UCSD-AML1 (cell line): ENCODE results near the gene STOML1.
"Not testable (repeated sequence)": the region's sequence is repeated elsewhere in the genome, so short reads cannot be mapped to it uniquely, and the experiment has no call there.

Experiments
- DNase-seq: peaks from one replicate; lab custom pipeline; 2025; ENCODE audit not compliant: unreplicated experiment; lab: John Stamatoyannopoulos, UW

Gene STOML1

DNA sequence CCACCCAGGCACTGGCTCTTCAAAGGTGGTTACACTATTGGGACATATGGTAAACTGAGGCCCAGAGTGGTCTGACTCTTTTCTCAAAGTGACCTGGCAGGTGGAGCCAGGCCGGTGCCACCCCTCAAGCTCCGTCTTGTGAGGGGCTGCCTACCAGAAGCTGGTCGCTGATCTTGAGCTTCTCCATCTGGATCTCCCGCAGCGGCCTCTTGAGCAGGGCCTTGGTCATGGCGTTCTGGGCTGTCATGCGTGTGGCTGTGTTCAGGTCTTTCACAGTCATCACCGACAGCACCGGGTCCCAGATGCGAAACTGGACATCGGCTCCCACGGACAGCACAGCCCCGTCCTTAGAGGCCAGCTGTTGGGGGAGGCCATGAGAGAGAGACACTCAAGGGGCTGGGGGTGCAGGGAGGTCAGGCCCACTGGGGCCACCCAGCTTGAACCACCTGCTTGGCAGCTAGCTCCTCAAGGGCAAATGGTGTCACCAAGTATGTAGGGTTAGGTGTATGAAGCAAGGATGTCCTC, 3.6 kb downstream of the STOML1 start:
- no peak for DNase-seq

DNA sequence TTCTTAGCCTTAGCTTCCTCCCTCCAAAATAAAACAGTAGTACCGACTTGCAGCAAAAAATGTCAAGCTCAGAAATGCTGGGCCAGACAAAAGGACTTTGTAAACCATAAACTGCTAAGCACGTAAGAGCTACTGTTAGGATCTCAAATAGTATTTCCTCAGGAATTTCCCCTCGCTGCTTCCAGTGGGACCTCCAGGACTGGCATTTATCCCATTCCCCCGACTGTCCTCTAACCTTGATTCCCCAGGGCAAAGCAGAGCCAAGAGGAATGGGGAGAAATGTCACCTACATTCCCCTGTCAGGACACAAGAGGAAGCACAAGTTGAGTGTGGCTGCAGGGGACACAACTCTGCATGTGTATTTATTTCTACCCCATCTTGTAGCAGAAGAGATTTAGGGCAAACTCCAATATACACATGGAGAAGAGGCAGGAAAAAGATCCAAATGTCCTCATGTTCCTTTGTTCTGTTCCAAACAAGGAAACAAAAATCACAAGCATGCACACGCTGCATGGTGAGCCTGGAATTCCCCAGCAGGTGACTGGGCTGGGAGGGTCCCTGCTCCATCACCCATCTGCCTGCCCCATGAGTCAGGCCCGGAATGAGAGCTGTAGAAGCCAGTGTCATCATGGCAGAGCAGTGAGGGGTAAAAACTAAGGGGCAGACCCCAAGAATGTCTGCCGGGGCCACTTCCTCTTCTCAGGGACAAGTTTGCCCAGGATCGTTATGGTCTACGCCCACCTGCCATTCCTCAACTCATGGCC, 4.2 kb downstream of the STOML1 start:
- no peak for DNase-seq

- no peak for DNase-seq
Measured at GRCh38 chr15:73987250-73987649, 4.8 kb downstream of the STOML1 start.

GRCh38 chr15:73986776-73987056, 5.4 kb downstream of the STOML1 start:
- no peak for DNase-seq

- no peak for DNase-seq
Measured at GRCh38 chr15:73986055-73986775, 5.9 kb downstream of the STOML1 start.

- DNase-seq = no peak
Measured at GRCh38 chr15:73985101-73985873, 6.8 kb downstream of the STOML1 start.

GRCh38 chr15:73984208-73984979, 7.7 kb downstream of the STOML1 start:
- no peak for DNase-seq

- DNase-seq = no peak
Measured at GRCh38 chr15:73983773-73984172, 8.3 kb downstream of the STOML1 start.

DNA sequence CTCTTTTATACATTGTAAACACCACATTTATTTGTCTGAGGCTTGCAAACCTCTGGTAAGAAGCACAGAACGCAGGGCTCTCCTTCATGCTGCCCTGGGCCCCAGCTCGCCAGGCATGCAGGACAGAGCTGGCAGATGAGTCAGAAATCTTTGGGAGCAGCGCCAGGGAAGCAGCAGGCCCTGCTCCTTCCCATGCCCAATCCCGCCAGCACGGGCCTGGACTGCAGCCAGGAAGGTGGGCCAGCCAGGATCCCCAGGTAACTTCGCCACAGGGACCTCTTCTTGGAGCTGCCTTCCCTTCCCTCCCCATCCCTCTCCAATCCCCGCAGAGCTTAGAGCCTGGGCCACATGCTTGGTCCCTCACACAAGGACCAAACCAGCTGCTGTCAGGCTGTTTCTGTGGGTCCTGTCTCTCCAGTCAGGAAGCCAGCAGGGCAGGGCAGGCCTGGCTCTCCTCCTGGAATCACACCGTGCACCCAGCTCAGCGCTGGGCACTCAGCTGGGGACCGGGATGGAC, 8.8 kb downstream of the STOML1 start:
- no peak for DNase-seq

- peak; percentile 67 for DNase-seq
Measured at GRCh38 chr15:73982222-73982962, 9.7 kb downstream of the STOML1 start.

- DNase-seq = no peak
Measured at GRCh38 chr15:73981761-73982221, 10.3 kb downstream of the STOML1 start.

GRCh38 chr15:73979636-73980035, 12.5 kb downstream of the STOML1 start:
- DNase-seq = no peak

- no peak for DNase-seq
Measured at GRCh38 chr15:73978896-73979295, 13.2 kb downstream of the STOML1 start.

GRCh38 chr15:73975440-73976125, 16.5 kb downstream of the STOML1 start:
- DNase-seq = not testable (repeated sequence)

DNA sequence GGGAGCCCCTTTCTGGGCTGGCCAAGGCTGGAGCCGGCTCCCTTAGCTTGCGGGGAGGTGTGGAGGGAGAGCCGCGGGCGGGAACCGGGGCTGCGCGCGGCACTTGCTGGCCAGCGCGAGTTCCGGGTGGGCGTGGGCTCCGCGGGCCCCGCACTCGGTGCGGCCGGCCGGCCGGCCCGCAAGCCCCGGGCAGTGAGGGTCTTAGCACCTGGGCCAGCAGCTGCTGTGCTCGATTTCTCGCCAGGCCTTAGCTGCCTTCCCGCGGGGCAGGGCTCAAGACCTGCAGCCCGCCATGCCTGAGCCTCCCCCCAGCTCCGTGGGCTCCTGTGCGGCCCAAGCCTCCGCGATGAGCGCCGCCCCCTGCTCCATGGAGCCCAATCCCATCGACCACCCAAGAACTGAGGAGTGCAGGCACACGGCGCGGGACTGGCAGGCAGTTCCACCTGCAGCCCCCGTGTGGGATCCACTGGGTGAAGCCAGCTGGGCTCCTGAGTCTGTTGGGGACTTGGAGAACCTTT, 18.4 kb downstream of the STOML1 start:
- DNase-seq = not testable (repeated sequence)

DNA sequence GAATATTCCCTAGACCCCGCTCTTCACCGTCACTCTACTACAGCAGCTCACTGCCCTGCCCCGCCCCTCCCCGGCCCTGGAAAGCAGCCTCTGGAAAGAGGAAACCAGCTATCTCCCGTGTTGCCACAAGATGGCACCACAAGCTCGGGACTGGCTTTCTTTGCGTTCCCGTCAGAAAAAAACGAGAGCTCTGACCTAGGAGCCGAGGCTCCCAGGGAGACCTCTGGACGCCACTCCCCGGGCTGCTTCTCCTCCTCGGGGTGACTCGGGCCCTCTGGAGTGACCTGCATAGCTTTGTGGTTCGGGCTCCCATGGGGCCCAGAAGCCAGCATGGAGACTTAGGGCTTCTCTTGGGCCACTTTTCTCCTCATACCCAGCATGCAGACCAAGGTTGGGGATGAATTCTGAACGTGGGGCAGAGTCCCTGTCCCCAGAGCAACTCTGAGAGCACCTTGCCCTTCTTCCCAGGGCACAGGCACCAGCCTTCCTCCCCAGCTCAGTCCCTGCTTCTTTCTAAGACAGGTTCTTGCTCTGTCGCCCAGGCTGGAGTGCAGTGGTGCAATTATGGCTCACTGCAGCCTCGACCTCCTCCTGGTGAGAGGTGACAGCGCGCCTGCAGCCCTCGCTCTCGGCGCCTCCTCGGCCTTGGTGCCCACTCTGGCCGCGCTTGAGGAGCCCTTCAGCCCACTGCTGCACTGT, 19.0 kb downstream of the STOML1 start:
- DNase-seq = peak; percentile 83

DNA sequence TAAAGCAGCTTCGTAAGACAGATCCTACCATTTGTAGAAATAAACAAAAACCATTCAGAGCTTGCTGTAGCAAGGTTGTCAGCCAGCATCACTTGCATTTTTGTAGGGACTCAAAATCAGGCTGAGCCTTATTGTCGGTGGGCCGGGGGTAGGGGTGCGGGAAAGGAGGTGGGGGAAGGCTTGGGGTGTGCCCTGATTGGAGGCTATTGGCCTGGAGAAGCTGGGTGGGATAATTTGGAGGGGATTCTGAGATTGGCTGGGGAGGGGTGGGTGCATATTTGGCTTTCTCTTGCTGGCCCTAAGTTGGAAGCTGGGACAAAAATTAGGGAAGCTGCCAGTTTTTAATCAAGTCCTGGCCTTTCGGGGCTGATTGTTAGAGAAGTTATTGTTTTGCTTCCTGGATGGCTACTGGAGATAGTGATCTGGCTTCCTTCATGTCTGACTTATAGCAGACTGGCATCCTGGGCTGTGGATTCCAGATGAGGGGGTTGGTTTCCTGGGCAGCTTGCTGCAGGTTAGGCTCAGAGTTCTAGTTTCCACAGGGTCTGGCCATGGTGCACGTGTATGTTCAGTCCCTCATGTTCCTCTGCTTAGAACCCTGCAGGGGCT, 22.8 kb downstream of the STOML1 start:
- DNase-seq = no peak

DNA sequence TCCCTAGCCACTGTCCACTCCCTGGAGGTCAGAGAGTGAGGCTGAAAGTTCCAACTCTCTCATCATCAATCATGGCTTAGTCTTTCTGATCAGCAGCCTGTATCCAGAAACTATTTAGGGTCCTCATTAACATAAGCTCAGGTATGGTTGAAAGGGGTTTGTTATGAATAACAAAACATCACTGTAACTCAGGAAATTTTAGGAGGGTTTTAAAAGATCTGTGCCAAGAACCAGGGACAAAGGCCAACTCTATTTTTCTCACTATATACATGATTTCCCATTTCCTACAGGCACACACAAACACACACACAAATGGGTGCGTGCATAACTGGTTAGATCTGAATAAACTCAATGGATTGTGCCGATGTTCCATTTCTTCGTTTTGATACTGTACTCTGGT, 23.6 kb downstream of the STOML1 start:
- no peak for DNase-seq
